Cortex of kidney (tissue), 1 donor: ENCODE measurements around the gene LILRB3.
"Not testable (repeated sequence)": the region's sequence is repeated elsewhere in the genome, so short reads cannot be mapped to it uniquely, and the experiment has no call there.

Experiments
- DNase-seq: peaks from one replicate; lab custom pipeline; 2025; lab: John Stamatoyannopoulos, UW

The LILRB3 gene

DNA sequence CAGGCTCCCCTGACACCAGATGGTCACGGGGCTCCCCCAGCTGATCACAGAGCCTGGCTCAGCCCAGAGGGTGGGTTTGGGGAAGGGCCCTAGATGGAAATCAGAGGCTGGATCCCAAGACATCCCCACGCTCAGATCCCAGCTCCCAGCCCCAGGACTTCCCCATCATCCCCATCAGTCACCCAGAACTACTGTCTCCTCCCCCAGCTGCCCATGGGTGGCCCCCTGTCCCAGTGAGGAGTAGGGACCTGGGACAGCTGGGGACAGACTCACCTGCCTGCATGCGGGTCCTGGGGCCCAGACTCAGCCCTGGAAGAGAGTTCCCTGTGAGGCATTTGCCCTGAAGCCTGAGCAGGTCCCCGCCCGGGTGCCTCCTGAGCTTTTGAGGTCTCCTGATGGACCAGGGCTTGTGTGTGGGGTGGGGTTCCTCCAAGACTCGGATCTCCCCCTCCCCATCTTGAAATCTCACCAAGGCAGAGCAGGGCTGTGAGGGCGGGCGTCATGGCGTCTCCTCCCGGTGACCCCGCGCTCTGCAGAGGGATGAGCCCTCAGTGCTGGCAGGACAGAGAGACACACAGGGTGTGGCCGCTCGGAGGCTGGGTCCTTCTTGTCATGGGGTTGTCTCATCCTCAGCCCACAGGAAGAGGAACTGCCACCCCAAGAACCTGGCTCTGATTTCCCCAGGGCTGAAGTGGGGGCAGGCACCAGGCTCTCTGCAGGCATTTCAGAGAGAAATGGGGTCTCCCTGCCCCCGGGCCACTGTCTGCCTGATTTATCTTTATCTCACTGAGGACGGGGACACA, at the start of gene LILRB3:
Gene LILRB3, minus strand, starts transcription at position 534 of the 803 bp plus-strand sequence. Its CDS starts 31 bp downstream, at position 503.
- DNase-seq, result not testable (repeated sequence)

- not testable (repeated sequence) for DNase-seq
These were observed 49.4 kb upstream of the LILRB3 start for GRCh38 chr19:54272181-54272580.

- DNase-seq, result not testable (repeated sequence)
These were observed 48.8 kb upstream of the LILRB3 start for GRCh38 chr19:54271587-54271986.

GRCh38 chr19:54271106-54271505, 48.3 kb upstream of the LILRB3 start:
- DNase-seq, result no peak

DNA sequence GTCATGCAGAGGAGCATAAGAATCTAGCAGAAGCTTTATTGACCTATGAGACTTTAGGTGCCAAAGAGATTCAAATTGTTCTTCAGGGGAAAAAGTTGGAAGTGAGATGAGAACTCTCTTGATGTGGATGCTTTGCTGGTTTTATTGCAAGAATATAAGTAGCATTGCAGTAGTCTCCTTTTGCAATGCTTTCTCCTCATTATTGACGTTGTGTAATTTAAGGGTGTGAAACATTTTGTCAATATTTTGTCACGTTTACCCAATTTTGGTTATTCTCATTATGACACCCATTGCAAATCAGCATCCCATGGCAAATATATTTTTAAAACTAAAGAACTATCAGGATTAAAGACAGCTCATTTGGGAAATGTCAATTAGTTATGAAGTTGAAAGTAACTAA, 46.1 kb upstream of the LILRB3 start:
- no peak for DNase-seq

GRCh38 chr19:54266133-54266532, 43.3 kb upstream of the LILRB3 start:
- DNase-seq, result no peak

DNA sequence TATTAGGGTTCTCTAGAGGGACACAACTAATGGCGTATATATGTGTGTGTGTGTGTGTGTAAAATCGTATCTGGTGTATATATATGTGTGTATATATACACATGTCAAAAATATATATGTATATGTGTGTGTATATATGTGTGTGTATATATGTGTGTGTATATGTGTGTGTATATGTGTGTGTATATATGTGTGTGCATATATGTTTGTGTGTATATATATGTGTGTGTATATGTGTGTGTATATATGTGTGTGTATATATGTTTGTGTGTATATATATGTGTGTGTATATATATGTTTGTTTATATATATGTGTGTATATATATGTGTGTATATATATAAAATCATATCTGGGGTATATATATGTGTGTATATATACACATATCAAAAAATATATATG, 39.7 kb upstream of the LILRB3 start:
- DNase-seq, result no peak

- DNase-seq, result no peak
These were observed 39.3 kb upstream of the LILRB3 start for GRCh38 chr19:54262066-54262465.

GRCh38 chr19:54257116-54257480, 34.3 kb upstream of the LILRB3 start, which contains the start of gene LILRB5:
LILRB5 (minus strand) TSS chr19:54257273; CDS start chr19:54257193, 80 bp downstream.
- DNase-seq, result no peak

DNA sequence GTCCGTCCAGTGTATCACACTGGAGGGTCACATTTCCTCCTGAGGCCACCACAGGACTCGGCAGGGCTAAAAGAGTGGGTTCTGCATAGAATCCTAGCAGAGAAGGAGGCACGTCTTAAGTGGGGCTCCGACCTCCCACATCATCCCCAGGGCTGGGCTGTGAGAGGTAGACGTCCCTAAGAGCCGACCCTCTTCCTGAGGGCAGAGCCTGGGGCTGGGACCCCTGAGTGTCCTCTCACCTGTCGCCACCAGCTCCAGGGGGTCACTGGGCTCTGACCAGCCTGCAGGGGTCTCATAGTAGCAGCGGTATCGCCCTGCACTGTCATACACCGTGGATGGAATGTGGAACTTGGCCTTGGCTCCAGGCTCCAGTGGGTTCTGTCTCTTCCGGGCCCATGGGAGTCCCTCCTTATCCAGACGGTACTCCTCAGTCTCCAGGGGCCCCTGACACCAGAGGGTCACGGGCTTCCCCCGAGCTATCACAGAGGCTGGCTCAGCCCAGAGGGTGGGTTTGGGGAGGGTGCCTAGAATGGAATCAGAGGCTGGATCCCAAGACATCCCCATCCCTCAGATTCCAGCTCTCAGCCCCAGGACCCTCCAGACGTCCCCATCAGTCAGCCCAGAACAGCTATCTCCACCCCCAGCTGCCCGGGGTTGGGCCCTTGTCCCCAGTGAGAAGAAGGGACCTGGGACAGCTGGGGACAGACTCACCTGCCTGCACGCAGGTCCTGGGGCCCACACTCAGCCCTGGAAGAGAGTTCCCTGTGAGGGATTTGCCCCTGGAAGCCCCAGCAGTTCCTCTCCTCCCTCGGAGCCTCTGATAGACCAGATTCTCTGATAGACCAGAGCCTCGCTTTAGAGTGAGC, 33.7 kb upstream of the LILRB3 start:
- no peak for DNase-seq

DNA sequence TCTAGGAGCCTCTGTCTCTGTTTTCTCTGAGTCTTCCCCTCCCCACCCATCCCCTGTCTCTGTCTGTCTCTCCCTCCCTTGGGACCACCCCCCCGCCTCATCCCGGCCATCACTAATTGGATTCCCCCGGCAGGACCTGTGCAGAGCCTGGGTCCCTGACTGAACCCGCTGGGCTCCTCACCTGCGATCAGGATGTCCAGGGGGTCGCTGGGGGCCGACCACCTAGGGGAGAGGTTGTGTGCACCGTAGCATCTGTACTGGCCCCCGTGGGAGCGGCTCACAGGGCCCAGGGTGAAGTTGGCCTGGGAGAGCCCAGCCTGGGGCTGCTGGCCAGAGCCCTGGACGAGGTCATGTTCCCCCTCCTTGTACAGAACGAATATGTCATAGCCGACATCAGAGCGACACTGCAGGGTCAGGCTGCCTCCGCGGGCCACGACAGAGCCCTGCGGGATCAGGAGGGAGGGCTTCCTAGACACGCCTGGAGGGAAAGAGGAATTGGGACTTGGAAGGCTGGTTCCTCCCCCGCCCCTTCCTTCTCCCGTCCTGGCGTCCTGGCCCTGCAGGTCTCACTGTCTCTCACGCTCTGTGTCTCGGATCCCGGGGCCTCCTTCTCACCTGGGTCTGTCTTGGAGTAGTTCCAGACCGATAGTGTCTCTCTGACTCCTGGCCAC, 32.4 kb upstream of the LILRB3 start:
- DNase-seq, result no peak

DNA sequence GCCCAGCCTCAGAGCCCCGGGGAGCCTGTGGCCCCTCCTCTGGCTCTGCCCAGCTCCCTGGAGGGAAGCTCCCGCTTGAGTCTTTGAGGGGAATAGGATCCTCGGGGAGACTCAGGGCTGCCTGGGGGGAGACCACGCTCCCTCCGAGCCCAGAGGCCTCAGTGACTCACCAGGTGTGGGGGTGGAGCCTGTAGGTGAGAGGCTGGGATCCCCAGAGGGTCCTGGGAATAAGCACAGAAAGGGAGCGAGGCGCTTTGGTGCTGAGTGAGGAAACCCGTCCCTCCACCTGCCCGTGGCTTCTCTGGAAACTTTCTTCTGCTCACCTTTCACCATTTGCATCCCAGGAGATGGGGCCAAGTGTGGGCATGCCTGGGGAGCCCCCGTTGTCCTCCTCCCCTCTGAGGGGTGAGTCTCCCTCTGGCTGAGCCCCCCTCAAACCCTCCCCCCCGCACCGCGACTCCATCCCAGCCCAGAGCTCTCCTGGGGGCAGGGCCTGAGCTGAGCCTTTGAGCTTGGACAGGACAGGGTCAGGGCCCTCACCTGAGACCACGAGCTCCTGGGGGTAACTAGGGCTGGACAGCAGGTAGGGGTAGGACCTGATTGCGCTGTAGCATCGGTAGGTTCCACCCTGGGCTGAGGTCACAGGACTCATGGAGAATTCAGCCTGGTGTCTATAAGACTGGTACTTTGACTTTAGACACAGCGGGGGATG, 31.5 kb upstream of the LILRB3 start:
- DNase-seq, result no peak

GRCh38 chr19:54253331-54254194, 30.8 kb upstream of the LILRB3 start:
- no peak for DNase-seq

GRCh38 chr19:54252845-54253244, 30.0 kb upstream of the LILRB3 start:
- DNase-seq, result no peak

- no peak for DNase-seq
These were observed 29.4 kb upstream of the LILRB3 start for GRCh38 chr19:54252243-54252642.

DNA sequence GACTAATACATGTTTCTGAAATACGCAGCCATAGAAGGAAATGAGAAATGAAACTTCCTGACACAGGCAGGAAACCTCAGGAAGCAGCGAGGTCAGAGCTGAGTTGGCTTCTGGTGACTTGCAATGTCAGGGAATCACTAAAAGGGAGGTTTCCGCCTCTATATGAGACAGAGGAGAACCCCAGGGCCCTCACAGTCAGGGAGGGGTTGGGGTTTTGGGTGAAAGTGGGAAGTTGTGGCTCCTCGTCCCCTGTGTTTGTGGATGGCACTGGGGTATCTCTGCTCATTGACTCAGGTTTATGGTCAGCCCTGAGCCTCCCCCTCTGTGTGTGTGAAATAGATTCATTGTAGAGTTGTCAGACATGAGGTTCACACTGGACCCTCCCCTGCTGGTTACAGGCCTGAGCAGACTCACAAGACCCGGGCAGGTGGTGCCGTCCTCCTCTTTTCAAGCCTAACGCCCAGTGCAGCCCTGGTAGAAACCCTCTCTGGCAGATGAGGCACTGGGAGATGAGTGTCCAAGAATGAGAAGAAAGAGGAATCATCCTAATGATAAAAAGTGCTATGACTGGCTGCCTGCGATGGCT, 25.3 kb upstream of the LILRB3 start:
- no peak for DNase-seq

DNA sequence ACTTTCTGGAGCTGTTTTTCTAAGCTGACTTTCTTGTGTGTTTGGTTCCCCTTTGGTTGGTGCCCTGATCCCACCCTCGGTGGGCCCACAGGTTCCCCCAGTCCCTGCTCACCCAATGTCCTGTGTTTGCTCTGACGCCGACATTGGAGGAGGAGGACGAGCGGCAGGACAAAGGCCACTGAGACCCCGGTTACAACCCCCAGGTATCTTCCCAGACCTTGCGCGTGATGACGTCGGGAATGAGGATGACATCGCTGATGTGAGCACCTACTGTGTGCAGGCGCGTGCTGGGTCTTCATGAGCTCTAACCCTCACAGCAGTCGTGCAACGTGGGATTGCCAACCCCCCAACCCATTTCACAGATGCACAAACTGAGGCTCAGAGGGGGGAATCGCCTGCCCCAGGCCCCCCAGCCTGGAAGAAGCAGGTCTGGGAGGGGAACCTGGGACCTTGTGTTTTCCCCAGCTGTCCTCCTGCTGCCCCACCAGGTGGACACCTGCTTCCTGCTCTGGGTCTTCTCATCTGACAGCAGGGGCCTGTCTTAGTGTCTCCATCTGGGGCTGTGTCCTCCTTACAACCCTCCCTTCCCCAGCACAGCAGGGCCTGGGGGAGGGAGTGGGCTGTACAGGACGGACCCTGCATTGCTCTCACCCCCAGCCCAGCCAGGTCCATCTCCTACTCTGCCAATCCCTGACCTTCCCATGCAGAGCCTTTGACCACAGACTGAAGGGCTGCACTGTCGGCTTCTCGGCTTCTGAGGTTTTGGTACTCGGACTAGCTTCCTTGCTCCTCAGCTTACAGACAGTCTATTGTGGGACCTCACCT, 24.5 kb upstream of the LILRB3 start:
- DNase-seq, result no peak

- no peak for DNase-seq
These were observed 23.1 kb upstream of the LILRB3 start for GRCh38 chr19:54245936-54246335.

- not testable (repeated sequence) for DNase-seq
These were observed 21.0 kb upstream of the LILRB3 start for GRCh38 chr19:54243809-54244208.
